Mesendoderm (in vitro differentiated cells): ENCODE results near the gene HSPB6.

Source experiments
- DNase-seq: peaks from one replicate; pipeline ENCODE4 v3.0.0; 2013
- H2AK5ac ChIP-seq: 2 replicates; pipeline ENCODE4 v1.6.1; 2013; ENCODE audit warnings: low read length, inconsistent platforms
- H2BK120ac ChIP-seq: 2 replicates; pipeline ENCODE4 v1.6.1; 2013; ENCODE audit warnings: low read depth, mild to moderate bottlenecking, low read length, moderate library complexity, mixed read lengths
- H2BK15ac ChIP-seq: replicated peaks from 2 replicates; pipeline ENCODE4 v1.6.1; 2013; ENCODE audit warnings: low read depth, mild to moderate bottlenecking, moderate library complexity
- H2BK5ac ChIP-seq: 2 replicates; pipeline ENCODE4 v1.6.1; 2013; ENCODE audit warnings: low read length, inconsistent platforms
- H3K18ac ChIP-seq: 2 replicates; pipeline ENCODE4 v1.6.1; 2013; ENCODE audit warnings: mild to moderate bottlenecking, low read length, mixed read lengths
- H3K23ac ChIP-seq: one replicate; pipeline ENCODE4 v1.6.1; 2013; ENCODE audit warnings: low read length
- H3K27ac ChIP-seq: 2 replicates; pipeline ENCODE4 v1.5.1; 2013; ENCODE audit warnings: low read depth, mild to moderate bottlenecking, inconsistent platforms, low read length, moderate library complexity
- H3K27me3 ChIP-seq: 2 replicates; pipeline ENCODE4 v1.6.1; 2013; ENCODE audit warnings: low read length, control low read depth, mild to moderate bottlenecking, inconsistent platforms; ENCODE audit not compliant: insufficient read depth, poor library complexity
- H3K36me3 ChIP-seq: 2 replicates; pipeline ENCODE4 v1.6.1; 2013; ENCODE audit warnings: low read length, inconsistent platforms; ENCODE audit not compliant: control insufficient read depth, insufficient read depth
- H3K4ac ChIP-seq: one replicate; pipeline ENCODE4 v1.6.1; 2013; ENCODE audit warnings: low read depth, mild to moderate bottlenecking, low read length, moderate library complexity
- H3K4me1 ChIP-seq: 2 replicates; pipeline ENCODE4 v1.6.1; 2013; ENCODE audit warnings: low read depth, low read length, inconsistent platforms; ENCODE audit not compliant: control insufficient read depth
- H3K4me2 ChIP-seq: 2 replicates; pipeline ENCODE4 v1.6.1; 2013; ENCODE audit warnings: low read length
- H3K4me3 ChIP-seq: 2 replicates; pipeline ENCODE4 v1.5.1; 2013; ENCODE audit warnings: mild to moderate bottlenecking, low read length
- H3K56ac ChIP-seq: one replicate; pipeline ENCODE4 v1.6.1; 2013; ENCODE audit warnings: low read length
- H3K79me1 ChIP-seq: 2 replicates; pipeline ENCODE4 v1.6.1; 2013; ENCODE audit warnings: low read length, inconsistent platforms
- H3K79me2 ChIP-seq: 2 replicates; pipeline ENCODE4 v1.6.1; 2013; ENCODE audit warnings: mild to moderate bottlenecking, low read length; ENCODE audit not compliant: control insufficient read depth, insufficient read depth
- H3K9ac ChIP-seq: 2 replicates; pipeline ENCODE4 v1.6.1; 2013; ENCODE audit warnings: low read length, inconsistent platforms
- H4K5ac ChIP-seq: one replicate; pipeline ENCODE4 v1.6.1; 2013; ENCODE audit warnings: low read length
- H4K8ac ChIP-seq: one replicate; pipeline ENCODE4 v1.6.1; 2013; ENCODE audit warnings: low read depth, mild to moderate bottlenecking, control low read depth, low read length, moderate library complexity
- WGBS: extraction: QIAGEN DNeasy Blood & Tissue Kit; methylation state at CpG from one replicate; pipeline ENCODE4 v1.1.7; 2013; ENCODE audit warnings: low lambda C conversion rate, missing lambda C conversion rate; ENCODE audit not compliant: insufficient coverage; ENCODE audit errors: extremely low coverage; 5-methylcytosine and 5-hydroxymethylcytosine counted together

The HSPB6 gene

GRCh38 chr19:35715981-35716800 lies 40.6 kb downstream of the HSPB6 start:
- no peak overlapping the region for H2BK15ac ChIP-seq
- peak overlapping the region; percentile 66 for H3K23ac ChIP-seq
- H3K9ac ChIP-seq = peak overlapping the region; percentile 66
- no CpG with 5 or more reads among the region's 52 CpGs for WGBS
- peak overlapping the region; percentile 90 for H3K27ac ChIP-seq
- no peak overlapping the region for H3K18ac ChIP-seq
- no peak overlapping the region for H2BK5ac ChIP-seq
- no peaks in the 10 kb centered on the region for H3K36me3 ChIP-seq
- H3K79me2 ChIP-seq = peaks cover 13% of the 10 kb centered on the region
- peak overlapping the region; percentile 98 for H3K56ac ChIP-seq
- peaks cover 5% of the 10 kb centered on the region for H3K4me1 ChIP-seq
- H3K4ac ChIP-seq = no peak overlapping the region
- no peak overlapping the region for H2BK120ac ChIP-seq
- DNase-seq = no peak
- peaks cover 12% of the 10 kb centered on the region for H3K79me1 ChIP-seq
- no peak overlapping the region for H4K5ac ChIP-seq
- H3K4me2 ChIP-seq = peak overlapping the region; percentile 99
- H2AK5ac ChIP-seq = no peak overlapping the region
- H3K4me3 ChIP-seq = peak overlapping the region; percentile 15
- H4K8ac ChIP-seq = no peak overlapping the region
- no peaks in the 10 kb centered on the region for H3K27me3 ChIP-seq

- Histone ChIP-seq H4K5ac (no peak overlapping the region), H3K4me3 (no peak overlapping the region), H3K23ac (no peak overlapping the region), H3K27me3 (no peaks in the 10 kb centered on the region), H3K4ac (no peak overlapping the region), H2BK120ac (no peak overlapping the region), H2BK15ac (no peak overlapping the region), H3K27ac (no peak overlapping the region), H4K8ac (no peak overlapping the region), H3K79me2 (peaks cover 13% of the 10 kb centered on the region), H3K56ac (peak overlapping the region; percentile 98), H2BK5ac (no peak overlapping the region), H3K4me1 (peaks cover 5% of the 10 kb centered on the region), H3K4me2 (no peak overlapping the region), H2AK5ac (no peak overlapping the region), H3K36me3 (no peaks in the 10 kb centered on the region), H3K79me1 (peaks cover 12% of the 10 kb centered on the region), H3K9ac (no peak overlapping the region), H3K18ac (no peak overlapping the region)
- no CpG with 5 or more reads among the region's 7 CpGs for WGBS
- DNase-seq = no peak
Observed at GRCh38 chr19:35715355-35715809, 41.4 kb downstream of the HSPB6 start.

GRCh38 chr19:35714601-35715354 lies 42.1 kb downstream of the HSPB6 start:
- Histone ChIP-seq H3K4me2 (no peak overlapping the region), H2BK120ac (no peak overlapping the region), H3K9ac (no peak overlapping the region), H3K56ac (no peak overlapping the region), H3K79me2 (peaks cover 13% of the 10 kb centered on the region), H3K79me1 (peaks cover 10% of the 10 kb centered on the region), H2BK5ac (no peak overlapping the region), H3K4ac (no peak overlapping the region), H3K27me3 (no peaks in the 10 kb centered on the region), H3K27ac (no peak overlapping the region), H2BK15ac (no peak overlapping the region), H2AK5ac (no peak overlapping the region), H3K18ac (no peak overlapping the region), H4K5ac (no peak overlapping the region), H3K4me1 (peaks cover 5% of the 10 kb centered on the region), H3K36me3 (no peaks in the 10 kb centered on the region), H3K4me3 (no peak overlapping the region), H3K23ac (no peak overlapping the region), H4K8ac (no peak overlapping the region)
- DNase-seq = peak; percentile 61
- WGBS = no CpG with 5 or more reads among the region's 14 CpGs

DNA sequence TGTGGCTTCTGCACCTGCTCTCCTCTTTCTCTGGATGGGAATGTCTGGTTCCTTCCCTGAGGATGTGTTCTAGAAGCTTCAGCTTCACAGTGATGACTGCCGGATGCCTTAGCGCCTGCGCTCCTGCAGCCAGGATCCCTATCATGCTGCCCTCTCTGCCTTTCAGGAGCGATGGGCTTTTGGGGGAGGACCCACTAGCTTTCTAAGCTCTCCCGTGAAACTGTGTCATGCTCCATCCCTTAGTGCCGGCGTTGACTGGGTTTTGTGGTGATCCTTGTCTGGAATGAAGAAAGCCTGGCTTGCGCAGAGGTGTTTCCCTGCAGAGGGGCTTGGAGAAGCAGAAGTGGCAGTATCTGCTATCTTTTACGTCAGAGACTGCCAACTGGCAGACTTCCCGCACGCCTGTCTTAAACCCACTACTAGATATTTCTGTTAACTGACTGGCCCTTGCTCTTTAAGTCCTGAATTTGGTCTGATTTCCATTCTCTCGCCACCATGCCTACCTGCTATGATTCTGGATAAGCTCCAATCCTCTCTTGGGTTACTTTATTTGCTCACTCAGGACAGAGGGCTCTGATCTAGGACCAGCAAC lies 42.8 kb downstream of the HSPB6 start:
- Histone ChIP-seq H3K79me2 (peaks cover 8% of the 10 kb centered on the region), H2BK120ac (no peak overlapping the region)
- WGBS = no CpG with 5 or more reads among the region's 12 CpGs

DNA sequence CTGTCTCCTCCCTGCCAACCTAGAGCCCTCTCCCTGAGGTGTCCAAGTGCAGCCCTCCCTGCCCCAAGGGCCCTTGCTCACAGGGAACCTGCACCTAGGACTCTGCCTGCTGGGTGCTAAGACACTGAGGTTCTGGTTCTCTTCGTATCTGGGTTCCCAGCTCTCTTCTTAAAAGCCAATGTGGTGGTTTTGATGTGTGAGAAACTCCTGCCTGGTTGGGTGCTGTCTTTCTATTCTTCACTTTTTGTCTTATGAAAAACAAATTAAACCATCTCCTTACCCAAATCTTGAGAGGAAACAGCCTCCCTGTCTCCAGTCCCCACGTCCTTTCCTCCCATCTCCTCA lies 43.4 kb downstream of the HSPB6 start:
- H2BK120ac ChIP-seq = no peak overlapping the region
- DNase-seq = no peak

More for the DNA sequence above, 42.8 kb downstream of the HSPB6 start:
- no peak overlapping the region for H2BK5ac ChIP-seq
- H3K4me1 ChIP-seq = peaks cover 4% of the 10 kb centered on the region
- H3K18ac ChIP-seq = no peak overlapping the region
- H3K23ac ChIP-seq = no peak overlapping the region
- peaks cover 4% of the 10 kb centered on the region for H3K79me1 ChIP-seq
- H3K4ac ChIP-seq = no peak overlapping the region
- H3K4me3 ChIP-seq = no peak overlapping the region
- H2AK5ac ChIP-seq = no peak overlapping the region
- H3K9ac ChIP-seq = no peak overlapping the region
- no peak overlapping the region for H4K8ac ChIP-seq
- no peaks in the 10 kb centered on the region for H3K36me3 ChIP-seq
- no peak overlapping the region for H3K27ac ChIP-seq
- H2BK15ac ChIP-seq = no peak overlapping the region
- no peak overlapping the region for H4K5ac ChIP-seq
- no peak overlapping the region for H3K4me2 ChIP-seq
- no peak for DNase-seq
- no peaks in the 10 kb centered on the region for H3K27me3 ChIP-seq
- no peak overlapping the region for H3K56ac ChIP-seq

More for the DNA sequence above, 43.4 kb downstream of the HSPB6 start:
- peaks cover 1% of the 10 kb centered on the region for H3K79me1 ChIP-seq
- H3K18ac ChIP-seq = no peak overlapping the region
- no peak overlapping the region for H3K9ac ChIP-seq
- no peak overlapping the region for H2BK15ac ChIP-seq
- peaks cover 3% of the 10 kb centered on the region for H3K79me2 ChIP-seq
- H3K27ac ChIP-seq = no peak overlapping the region
- peaks cover 2% of the 10 kb centered on the region for H3K4me1 ChIP-seq
- WGBS = no CpG with 5 or more reads among the region's 2 CpGs
- no peak overlapping the region for H4K8ac ChIP-seq
- H4K5ac ChIP-seq = no peak overlapping the region
- no peak overlapping the region for H2BK5ac ChIP-seq
- H3K56ac ChIP-seq = no peak overlapping the region
- H3K36me3 ChIP-seq = no peaks in the 10 kb centered on the region
- H3K23ac ChIP-seq = no peak overlapping the region
- H3K4me2 ChIP-seq = no peak overlapping the region
- no peaks in the 10 kb centered on the region for H3K27me3 ChIP-seq
- H3K4ac ChIP-seq = no peak overlapping the region
- H2AK5ac ChIP-seq = no peak overlapping the region
- H3K4me3 ChIP-seq = no peak overlapping the region
